GM12891 (cell line): ENCODE data around the gene IRX4.

Experiments used
- POLR2A ChIP-seq: IDR thresholded peaks from 2 replicates; pipeline ENCODE4 v1.6.1; 2011; ENCODE audit warnings: low read depth, low read length, control low read depth
- POLR2AphosphoS5 ChIP-seq: IDR thresholded peaks from 2 replicates; pipeline ENCODE4 v1.6.1; 2011; ENCODE audit warnings: low read depth, low read length, control low read depth
- TAF1 ChIP-seq: IDR thresholded peaks from 2 replicates; pipeline ENCODE4 v1.6.1; 2011; ENCODE audit warnings: low read depth, low read length, control low read depth

GRCh38 chr5:1875843-1876659 is 6.7 kb downstream of the IRX4 start:
- TF ChIP-seq TAF1 (no peak), POLR2A (no peak), POLR2AphosphoS5 (no peak)
